ENCODE results near the gene ANKRD13A.

ANKRD13A gene

DNA sequence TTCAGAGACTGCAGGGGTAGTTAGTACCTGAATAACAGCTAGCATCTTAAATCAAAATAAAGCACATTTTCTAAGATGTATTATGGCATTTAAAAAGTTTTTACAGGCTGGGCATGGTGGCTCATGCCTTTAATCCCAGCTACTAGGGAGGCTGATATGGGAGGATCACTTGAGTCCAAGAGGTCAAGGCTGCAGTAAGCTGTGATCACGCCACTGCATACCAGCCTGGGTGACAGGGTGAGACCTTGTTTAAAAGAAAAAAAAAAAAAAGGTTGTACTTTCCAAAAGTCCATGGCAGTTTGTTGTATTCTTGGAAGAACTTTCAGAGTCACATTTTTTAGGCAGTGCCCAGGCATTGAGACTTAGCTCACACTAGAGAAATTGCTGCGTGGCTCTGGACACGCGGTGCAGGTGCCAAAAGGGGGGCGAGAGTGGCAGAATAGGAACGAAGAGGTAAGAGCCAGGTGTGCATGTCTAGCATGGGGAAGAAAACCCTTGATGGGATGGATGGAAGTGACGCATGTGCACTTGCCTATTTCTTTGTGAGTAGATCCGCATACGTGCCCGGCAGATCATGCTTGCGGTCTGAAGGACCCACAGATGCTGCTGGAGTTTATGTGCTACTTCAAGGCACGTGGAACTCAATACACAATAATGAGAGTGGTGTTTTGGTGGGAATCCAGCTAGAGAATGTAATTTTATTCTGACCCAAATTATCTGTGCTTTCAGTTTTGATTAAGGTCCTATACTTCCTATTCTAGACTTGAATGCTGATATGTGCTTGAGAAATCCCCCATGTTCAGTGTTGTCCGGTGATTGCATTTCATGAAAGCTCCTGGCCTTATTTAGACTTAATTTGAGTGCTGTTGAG, 11.9 kb downstream of the ANKRD13A start:
- TF ChIP-seq, protein P1, sequence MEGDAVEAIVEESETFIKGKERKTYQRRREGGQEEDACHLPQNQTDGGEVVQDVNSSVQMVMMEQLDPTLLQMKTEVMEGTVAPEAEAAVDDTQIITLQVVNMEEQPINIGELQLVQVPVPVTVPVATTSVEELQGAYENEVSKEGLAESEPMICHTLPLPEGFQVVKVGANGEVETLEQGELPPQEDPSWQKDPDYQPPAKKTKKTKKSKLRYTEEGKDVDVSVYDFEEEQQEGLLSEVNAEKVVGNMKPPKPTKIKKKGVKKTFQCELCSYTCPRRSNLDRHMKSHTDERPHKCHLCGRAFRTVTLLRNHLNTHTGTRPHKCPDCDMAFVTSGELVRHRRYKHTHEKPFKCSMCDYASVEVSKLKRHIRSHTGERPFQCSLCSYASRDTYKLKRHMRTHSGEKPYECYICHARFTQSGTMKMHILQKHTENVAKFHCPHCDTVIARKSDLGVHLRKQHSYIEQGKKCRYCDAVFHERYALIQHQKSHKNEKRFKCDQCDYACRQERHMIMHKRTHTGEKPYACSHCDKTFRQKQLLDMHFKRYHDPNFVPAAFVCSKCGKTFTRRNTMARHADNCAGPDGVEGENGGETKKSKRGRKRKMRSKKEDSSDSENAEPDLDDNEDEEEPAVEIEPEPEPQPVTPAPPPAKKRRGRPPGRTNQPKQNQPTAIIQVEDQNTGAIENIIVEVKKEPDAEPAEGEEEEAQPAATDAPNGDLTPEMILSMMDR (conservative IDR thresholded peaks at IDR 0.05): no peak
- no peak overlapping the region for H3K27ac ChIP-seq

DNA sequence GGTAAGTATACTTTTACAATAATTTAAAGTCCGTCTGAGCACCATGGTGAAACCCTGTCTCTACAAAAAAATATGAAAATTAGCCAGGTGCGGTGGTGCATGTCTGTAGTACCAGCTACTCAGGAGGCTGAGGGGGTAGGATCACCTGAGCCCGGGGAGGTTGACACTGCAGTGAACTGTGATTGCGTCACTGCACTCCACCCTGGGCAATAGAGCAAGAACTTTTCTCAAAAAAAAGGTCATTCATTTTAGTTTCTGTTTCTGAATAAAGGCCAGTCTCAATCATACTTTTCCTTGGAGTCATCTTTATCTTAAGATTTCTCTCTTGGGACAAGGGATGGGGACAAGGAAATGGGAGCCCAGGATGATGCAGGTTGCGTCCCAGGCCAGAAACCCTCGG, 12.9 kb downstream of the ANKRD13A start:
- TF ChIP-seq, protein P1 (conservative IDR thresholded peaks at IDR 0.05): no peak
- no peak overlapping the region for H3K27ac ChIP-seq

- H3K27ac ChIP-seq: no peak overlapping the region
- TF ChIP-seq, protein P1 (conservative IDR thresholded peaks at IDR 0.05): no peak
These were observed 13.4 kb downstream of the ANKRD13A start for GRCh38 chr12:110012659-110013058.

DNA sequence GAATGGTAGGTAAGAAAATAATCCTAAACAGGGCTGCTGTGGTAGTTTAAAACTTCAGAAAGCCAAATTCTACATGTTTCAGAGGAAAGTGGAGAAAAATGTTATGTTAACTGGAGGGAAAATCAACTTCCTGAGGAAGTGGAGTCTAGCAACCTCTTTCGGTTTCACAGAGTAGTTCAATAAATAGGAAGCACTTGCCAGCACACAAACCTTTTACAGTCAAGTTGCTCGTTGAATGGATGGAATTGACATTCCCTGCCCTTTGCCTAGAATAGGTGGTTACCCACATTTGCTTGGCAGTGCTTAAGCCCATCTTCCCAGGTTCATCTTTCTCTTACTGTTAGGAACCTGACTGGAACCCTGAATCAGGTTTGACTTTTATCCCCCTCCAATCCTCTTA, 15.9 kb downstream of the ANKRD13A start:
- H3K27ac ChIP-seq: no peak overlapping the region
- TF ChIP-seq, protein P1 (conservative IDR thresholded peaks at IDR 0.05): no peak

- TF ChIP-seq, protein P1 (conservative IDR thresholded peaks at IDR 0.05): no peak
- H3K27ac ChIP-seq: peak overlapping the region; percentile 68; the same call in 1 of the 2 replicates
These were observed 21.7 kb downstream of the ANKRD13A start for GRCh38 chr12:110020956-110021355.

GRCh38 chr12:110023059-110023980, 24.1 kb downstream of the ANKRD13A start:
- peak overlapping the region; percentile 68 for H3K27ac ChIP-seq
- TF ChIP-seq, protein P1 (conservative IDR thresholded peaks at IDR 0.05): no peak

DNA sequence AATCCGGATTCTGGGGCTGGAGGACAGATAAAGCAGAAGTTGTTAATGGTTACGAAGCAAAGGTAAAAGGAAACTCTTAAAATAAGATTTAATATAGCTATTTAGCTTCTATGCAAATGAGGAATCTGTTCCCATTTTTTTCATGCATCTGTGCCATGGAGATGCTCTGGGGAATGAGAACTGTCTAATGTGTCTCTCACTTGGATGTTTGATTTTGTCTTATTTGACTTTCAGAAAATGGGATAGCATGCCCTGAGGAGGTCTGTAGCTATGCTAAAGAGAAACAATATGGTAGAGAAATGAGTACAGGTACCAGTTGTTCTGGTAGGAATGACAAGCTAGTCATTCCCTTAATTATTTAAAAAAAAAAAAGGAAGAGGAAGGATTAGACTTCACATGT, 24.8 kb downstream of the ANKRD13A start:
- TF ChIP-seq, protein P1 (conservative IDR thresholded peaks at IDR 0.05): no peak
- H3K27ac ChIP-seq: peak overlapping the region; percentile 68; the same call in 1 of the 2 replicates
